Measurements from ENCODE around the gene PLEKHM3.

Gene PLEKHM3

DNA sequence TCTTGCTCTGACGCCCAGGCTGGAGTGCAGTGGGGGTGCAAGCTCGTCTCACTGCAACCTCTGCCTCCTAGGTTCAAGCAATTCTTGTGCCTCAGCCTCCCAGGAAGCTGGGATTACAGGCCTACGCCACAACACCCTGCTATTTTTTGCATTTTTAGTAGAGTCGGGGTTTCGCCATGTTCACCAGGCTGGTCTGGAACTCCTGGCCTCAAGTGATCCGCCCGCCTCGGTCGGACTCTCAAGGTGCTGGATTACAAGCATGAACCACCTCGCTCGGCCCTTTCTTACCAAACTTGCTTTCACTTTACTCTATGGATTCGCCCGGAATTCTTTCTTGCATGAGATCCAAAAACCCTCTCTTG is 252.5 kb downstream of the PLEKHM3 start:
- H3K36me3 ChIP-seq (ENCODE audit: control insufficient read depth in 2 of 2, insufficient read depth in 2 of 2, low read length in 2 of 2): peaks cover under 1% of the 10 kb centered on the region in 2 donors
- H3K27me3 ChIP-seq (ENCODE audit: control insufficient read depth in 2 of 2, insufficient read depth in 2 of 2, low read length in 2 of 2): no peaks in the 10 kb centered on the region
- no peak overlapping the region for H3K27ac ChIP-seq (ENCODE audit: low read depth in 2 of 2, low read length in 2 of 2)
- H3K4me1 ChIP-seq (ENCODE audit: control insufficient read depth in 2 of 2, insufficient read depth in 2 of 2, low read length in 2 of 2): peaks cover 7 to 16% of the 10 kb centered on the region in 2 donors
- no peaks in the 10 kb centered on the region for H3K9me3 ChIP-seq (ENCODE audit: control insufficient read depth in 2 of 2, low read length in 2 of 2)
- H3K9ac ChIP-seq (ENCODE audit: low read depth in 1 of 2, low read length in 2 of 2): no peak overlapping the region
- no peak overlapping the region for H3K4me3 ChIP-seq (ENCODE audit: low read length in 2 of 2)

DNA sequence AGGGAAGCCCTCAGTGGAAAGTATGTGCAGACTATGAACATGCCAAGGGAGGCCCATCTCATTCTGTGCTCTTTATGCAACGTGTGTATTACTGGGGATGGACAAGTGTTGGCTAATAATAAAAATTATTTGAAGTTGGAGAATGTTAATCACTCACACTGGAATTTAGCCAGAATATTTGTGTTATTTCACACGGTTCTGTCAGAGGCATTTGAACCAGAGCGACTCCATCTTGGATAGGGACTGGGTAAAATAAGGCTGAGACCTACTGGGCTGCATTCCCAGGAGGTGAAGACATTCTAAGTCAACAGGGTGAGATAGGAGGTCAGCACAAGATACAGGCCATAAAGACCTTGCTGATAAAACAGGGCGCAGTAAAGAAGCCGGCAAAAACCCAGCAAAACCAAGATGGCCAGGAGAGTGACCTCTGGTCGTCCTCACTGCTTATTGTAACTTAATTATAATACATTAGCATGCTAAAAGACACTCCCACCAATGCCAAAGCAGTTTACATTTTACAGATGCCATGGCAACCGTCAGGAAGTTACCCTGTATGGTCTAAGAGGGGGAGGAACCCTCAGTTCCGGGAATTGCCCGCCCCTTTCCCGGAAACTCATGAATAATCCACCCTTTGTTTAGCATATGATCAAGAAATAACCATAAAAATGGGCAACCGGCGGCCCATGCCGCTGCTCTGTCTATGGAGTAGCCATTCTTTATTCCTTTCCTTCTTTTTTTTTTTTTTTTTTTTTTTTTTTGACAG is 253.1 kb downstream of the PLEKHM3 start:
- no peaks in the 10 kb centered on the region for H3K9me3 ChIP-seq (ENCODE audit: control insufficient read depth in 2 of 2, low read length in 2 of 2)
- H3K4me3 ChIP-seq (ENCODE audit: low read length in 2 of 2): no peak overlapping the region
- no peak overlapping the region for H3K27ac ChIP-seq (ENCODE audit: low read depth in 2 of 2, low read length in 2 of 2)
- no peaks in the 10 kb centered on the region for H3K27me3 ChIP-seq (ENCODE audit: control insufficient read depth in 2 of 2, insufficient read depth in 2 of 2, low read length in 2 of 2)
- H3K36me3 ChIP-seq (ENCODE audit: control insufficient read depth in 2 of 2, insufficient read depth in 2 of 2, low read length in 2 of 2): peaks cover 5 to 6% of the 10 kb centered on the region in 2 donors
- H3K9ac ChIP-seq (ENCODE audit: low read depth in 1 of 2, low read length in 2 of 2): no peak overlapping the region
- H3K4me1 ChIP-seq (ENCODE audit: control insufficient read depth in 2 of 2, insufficient read depth in 2 of 2, low read length in 2 of 2): peaks cover 13 to 22% of the 10 kb centered on the region in 2 donors

DNA sequence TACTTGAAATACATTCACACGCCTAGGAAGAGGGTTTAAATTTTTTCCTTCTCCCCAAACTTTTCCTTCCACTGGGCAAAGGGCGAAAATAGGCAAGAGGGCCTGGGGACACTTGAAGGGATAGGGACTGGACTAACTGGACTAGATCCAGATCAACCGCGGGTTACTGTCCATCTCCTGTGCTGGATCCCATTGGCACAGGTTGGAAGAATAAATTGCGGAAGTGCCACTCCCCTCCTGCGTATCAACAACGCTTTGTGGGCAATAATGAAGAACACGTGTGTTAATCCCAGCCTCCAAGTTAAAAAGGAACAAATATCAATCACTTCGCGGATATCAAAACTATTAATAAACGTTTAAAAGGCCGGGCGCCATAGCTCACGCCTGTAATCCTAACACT is 253.9 kb downstream of the PLEKHM3 start:
- peak overlapping the region; percentile 89 to 98 for H3K27ac ChIP-seq (ENCODE audit: low read depth in 2 of 2, low read length in 2 of 2)
- H3K4me1 ChIP-seq (ENCODE audit: control insufficient read depth in 2 of 2, insufficient read depth in 2 of 2, low read length in 2 of 2): peaks cover 19 to 25% of the 10 kb centered on the region in 2 donors
- H3K36me3 ChIP-seq (ENCODE audit: control insufficient read depth in 2 of 2, insufficient read depth in 2 of 2, low read length in 2 of 2): peaks cover 8 to 9% of the 10 kb centered on the region in 2 donors
- H3K27me3 ChIP-seq (ENCODE audit: control insufficient read depth in 2 of 2, insufficient read depth in 2 of 2, low read length in 2 of 2): no peaks in the 10 kb centered on the region
- H3K4me3 ChIP-seq (ENCODE audit: low read length in 2 of 2): peak overlapping the region in 1 of 2 donors; percentile 87
- H3K9ac ChIP-seq (ENCODE audit: low read depth in 1 of 2, low read length in 2 of 2): peak overlapping the region in 1 of 2 donors; percentile 72
- no peaks in the 10 kb centered on the region for H3K9me3 ChIP-seq (ENCODE audit: control insufficient read depth in 2 of 2, low read length in 2 of 2)

All from mucosa of rectum (tissue), 2 donors.